Right lobe of liver (tissue), 6 donors: ENCODE measurements around the gene SPTBN4. TPM values are rescaled to one million over a fixed set of nuclear protein-coding genes. Genes with fewer than 3 reads are reported as not detected.

ENCODE experiments used
- ATAC-seq, 4 donors: fragments of 200-7000 bp; cut with Tn5 transposase; one replicate each; pipeline ENCODE4 v1.9.1; 2020; ENCODE audit warnings: mild to moderate bottlenecking in 4 of 4, moderate library complexity in 4 of 4
- DNase-seq, 3 donors: peaks; one replicate each; pipeline ENCODE4 v3.0.0-alpha.2; 2020
- H3K27ac ChIP-seq, 3 donors: fragments of 200-600 bp; one replicate each; pipeline ENCODE4 v1.8.0; 2022
- H3K27me3 ChIP-seq, 2 donors: fragments of 200-600 bp; one replicate each; pipeline ENCODE4 v1.8.0; 2022
- H3K36me3 ChIP-seq, 4 donors: fragments of 200-600 bp; sonication (generic) in 1 of 4; one replicate each; pipeline versions ENCODE4 v1.5.1 to v1.8.0; 2017 to 2022; ENCODE audit warnings: control low read depth in 1 of 4
- H3K4me1 ChIP-seq, 4 donors: fragments of 200-600 bp; sonication (generic) in 1 of 4; one replicate each; pipeline versions ENCODE4 v1.5.1 to v1.8.0; 2017 to 2022; ENCODE audit warnings: control low read depth in 1 of 4
- H3K4me3 ChIP-seq, 3 donors: fragments of 200-600 bp; one replicate each; pipeline ENCODE4 v1.8.0; 2022
- H3K9me3 ChIP-seq, 4 donors: fragments of 200-600 bp; sonication (generic) in 1 of 4; one replicate each; pipeline versions ENCODE4 v1.5.1 to v1.8.0; 2017 to 2022; ENCODE audit warnings: control low read depth in 1 of 4
- POLR2A ChIP-seq: fragments of 450-650 bp; IDR thresholded peaks from one replicate; pipeline ENCODE4 v1.6.1; 2017; ENCODE audit warnings: antibody characterized with exemption, mild to moderate bottlenecking
- WGBS: methylation state at CpG from one replicate; pipeline ENCODE4 v1.1.6; 2018; ENCODE audit warnings: low coverage, low lambda C conversion rate; ENCODE audit not compliant: insufficient coverage; ENCODE audit errors: missing lambda C conversion rate; 5-methylcytosine and 5-hydroxymethylcytosine counted together
- intact Hi-C, 2 donors: fragments of 100-400 bp; cut with DNase I; formaldehyde crosslinking; loops; one replicate each; pipeline versions ENCODE4 v1.11.2 to v1.14.1; 2022
- total RNA-seq, 6 experiments: library from RNA; depleted of rRNA in 2 of 6; stranded (reverse); fragments of >200 nt in 2 of 6; fragmentation: NEBNext Ultra II Directional in 3 of 6; extraction: Animal tissue kit (Norgen Biotek cat#: 25700) in 3 of 6; gene quantifications; one replicate each; pipeline versions ENCODE4 v1.1.0 to v1.2.4, GENCODE V29; 2016 to 2023
- TF ChIP-seq, protein P1 (sequence below), 4 donors: fragments of 200-600 bp in 3 of 4; fragments of 450-650 bp in 1 of 4; IDR thresholded peaks; one replicate each; pipeline versions ENCODE4 v1.5.1 to v1.8.0; 2016 to 2022; ENCODE audit warnings: antibody characterized with exemption in 4 of 4, mild to moderate bottlenecking in 2 of 4
- donor health status: DM: no; HTN: yes; CAD: no.
- donor health status: DM: no; HTN: no; CAD: no.
- donor health status: DM: no; HTN: no; CAD: no.
- donor health status: DM: no; HTN: yes; CAD: no.
- donor health status: DM: no; HTN: yes; CAD: no.

SPTBN4 gene
- total RNA-seq, 6 experiments from 2014 or later, result 0.44 to 1.6 (median 0.65) TPM

DNA sequence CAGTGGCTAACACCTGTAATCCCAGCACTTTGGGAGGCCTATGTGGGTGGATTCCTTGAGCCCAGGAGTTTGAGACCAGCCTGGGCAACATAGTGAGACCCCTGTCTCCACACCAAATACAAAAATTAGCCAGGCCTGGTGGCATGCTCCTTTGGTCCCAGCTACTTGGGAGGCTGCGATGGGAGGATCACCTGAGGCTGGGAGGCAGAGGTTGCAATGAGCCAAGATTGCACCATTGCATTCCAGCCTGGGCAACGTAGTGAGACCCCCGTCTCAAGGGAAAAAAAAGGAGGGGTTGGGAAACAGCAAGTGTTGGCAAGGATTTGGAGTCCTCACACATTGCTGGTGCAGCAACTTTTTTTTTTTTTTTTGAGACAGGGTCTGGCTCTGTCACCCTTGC, 19.2 kb downstream of the SPTBN4 start:
- WGBS, result 54% methylated on average over 2 of the region's 3 CpGs
- ATAC-seq, result no peak
- DNase-seq, result no peak

DNA sequence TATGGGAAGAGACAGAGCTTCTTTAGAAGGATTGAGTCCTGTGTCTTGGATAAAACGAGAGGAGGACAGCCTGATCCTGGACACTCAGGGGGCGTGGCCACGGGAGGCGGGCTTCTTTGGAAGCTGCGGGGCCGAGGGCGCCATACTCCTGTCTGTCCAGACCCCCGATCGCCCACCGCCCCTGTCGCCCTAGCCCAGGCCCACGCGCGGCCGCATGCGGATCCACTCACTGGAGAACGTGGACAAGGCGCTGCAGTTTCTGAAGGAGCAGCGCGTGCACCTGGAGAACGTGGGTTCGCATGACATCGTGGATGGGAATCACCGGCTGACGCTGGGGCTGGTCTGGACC, 23.1 kb downstream of the SPTBN4 start:
- H3K27ac ChIP-seq, result no peak overlapping the region
- WGBS, result 28% methylated on average over 6 of the region's 25 CpGs
- H3K4me1 ChIP-seq, result no peaks in the 10 kb centered on the region
- ATAC-seq (no peak), DNase-seq (no peak)
- H3K36me3 ChIP-seq, result no peaks in the 10 kb centered on the region
- H3K9me3 ChIP-seq, result no peaks in the 10 kb centered on the region
- TF ChIP-seq, protein P1, sequence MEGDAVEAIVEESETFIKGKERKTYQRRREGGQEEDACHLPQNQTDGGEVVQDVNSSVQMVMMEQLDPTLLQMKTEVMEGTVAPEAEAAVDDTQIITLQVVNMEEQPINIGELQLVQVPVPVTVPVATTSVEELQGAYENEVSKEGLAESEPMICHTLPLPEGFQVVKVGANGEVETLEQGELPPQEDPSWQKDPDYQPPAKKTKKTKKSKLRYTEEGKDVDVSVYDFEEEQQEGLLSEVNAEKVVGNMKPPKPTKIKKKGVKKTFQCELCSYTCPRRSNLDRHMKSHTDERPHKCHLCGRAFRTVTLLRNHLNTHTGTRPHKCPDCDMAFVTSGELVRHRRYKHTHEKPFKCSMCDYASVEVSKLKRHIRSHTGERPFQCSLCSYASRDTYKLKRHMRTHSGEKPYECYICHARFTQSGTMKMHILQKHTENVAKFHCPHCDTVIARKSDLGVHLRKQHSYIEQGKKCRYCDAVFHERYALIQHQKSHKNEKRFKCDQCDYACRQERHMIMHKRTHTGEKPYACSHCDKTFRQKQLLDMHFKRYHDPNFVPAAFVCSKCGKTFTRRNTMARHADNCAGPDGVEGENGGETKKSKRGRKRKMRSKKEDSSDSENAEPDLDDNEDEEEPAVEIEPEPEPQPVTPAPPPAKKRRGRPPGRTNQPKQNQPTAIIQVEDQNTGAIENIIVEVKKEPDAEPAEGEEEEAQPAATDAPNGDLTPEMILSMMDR (IDR thresholded peaks at IDR 0.05), result no peak
- no peak for TF ChIP-seq POLR2A
- H3K4me3 ChIP-seq, result no peak overlapping the region
- no peaks in the 10 kb centered on the region for H3K27me3 ChIP-seq
- intact Hi-C loops, result no loop called here

More for the DNA sequence above, 19.2 kb downstream of the SPTBN4 start:
- Histone ChIP-seq H3K4me1 (no peaks in the 10 kb centered on the region), H3K36me3 (no peaks in the 10 kb centered on the region), H3K27me3 (no peaks in the 10 kb centered on the region), H3K4me3 (no peak overlapping the region), H3K27ac (no peak overlapping the region), H3K9me3 (no peaks in the 10 kb centered on the region)
- intact Hi-C loops, result no loop called here
- TF ChIP-seq POLR2A, result no peak
- TF ChIP-seq, protein P1 (IDR thresholded peaks at IDR 0.05), result no peak

DNA sequence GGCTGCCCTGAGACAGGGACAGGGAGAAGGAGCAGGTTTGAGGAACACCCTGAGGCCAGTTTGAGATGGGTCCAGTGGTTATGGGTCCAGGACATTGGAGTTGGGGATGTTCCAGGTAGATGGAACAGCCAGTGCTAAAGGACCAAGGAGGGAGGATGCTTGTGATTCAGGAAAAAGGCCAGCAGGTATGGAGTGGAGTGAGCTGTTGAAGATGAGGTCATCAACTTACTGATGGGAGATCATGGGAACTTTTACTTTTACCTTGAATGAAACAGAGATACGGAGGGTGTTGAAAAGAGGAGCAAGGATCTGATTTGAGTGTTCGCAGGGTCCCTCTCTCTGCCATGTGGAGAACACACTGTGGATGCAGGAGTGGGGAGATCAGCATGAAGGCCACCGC, 25.5 kb downstream of the SPTBN4 start:
- Histone ChIP-seq H3K27ac (no peak overlapping the region), H3K9me3 (no peaks in the 10 kb centered on the region), H3K4me1 (no peaks in the 10 kb centered on the region), H3K36me3 (no peaks in the 10 kb centered on the region), H3K27me3 (no peaks in the 10 kb centered on the region), H3K4me3 (no peak overlapping the region)
- WGBS, result 95% methylated on average over 2 of the region's 3 CpGs
- no peak for TF ChIP-seq POLR2A
- TF ChIP-seq, protein P1 (IDR thresholded peaks at IDR 0.05), result no peak
- ATAC-seq (no peak), DNase-seq (no peak)
- intact Hi-C loops, result no loop called here

DNA sequence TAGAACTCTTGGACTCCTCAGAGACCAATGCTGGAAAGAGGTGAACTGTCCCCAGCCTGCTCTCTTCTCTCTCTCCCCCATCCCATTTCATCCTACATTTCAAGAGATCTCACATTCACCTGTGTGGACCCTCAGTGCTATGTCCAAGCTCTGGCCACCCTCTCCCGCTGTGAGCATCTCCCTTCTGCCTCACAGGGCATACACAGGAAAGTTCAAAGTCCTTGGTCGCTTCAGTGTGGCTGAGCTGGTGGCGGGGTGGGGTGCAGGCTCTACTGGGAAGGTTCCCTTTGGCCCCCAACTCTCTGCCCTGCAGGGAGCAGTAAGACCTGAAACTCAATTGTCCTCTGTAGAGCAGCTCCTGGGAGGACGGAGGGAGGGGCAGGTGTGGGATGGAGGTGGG, 27.0 kb downstream of the SPTBN4 start:
- TF ChIP-seq POLR2A, result no peak
- TF ChIP-seq, protein P1 (IDR thresholded peaks at IDR 0.05), result no peak
- H3K27me3 ChIP-seq, result no peaks in the 10 kb centered on the region
- ATAC-seq, result no peak

More for the DNA sequence above, 27.0 kb downstream of the SPTBN4 start:
- H3K36me3 ChIP-seq, result no peaks in the 10 kb centered on the region
- 25% methylated on average over 2 of the region's 4 CpGs for WGBS
- intact Hi-C loops, result no loop called here
- no peak overlapping the region for H3K27ac ChIP-seq
- no peak for DNase-seq
- H3K9me3 ChIP-seq, result no peaks in the 10 kb centered on the region
- no peak overlapping the region for H3K4me3 ChIP-seq
- no peaks in the 10 kb centered on the region for H3K4me1 ChIP-seq
